K562 (cell line): ENCODE measurements around the gene RNU5D-1. TPM values are rescaled to one million over a fixed set of nuclear protein-coding genes. Genes with fewer than 3 reads are reported as not detected.

ENCODE experiments used
- BHLHE40 ChIP-seq: IDR thresholded peaks from 2 replicates; pipeline ENCODE4 v1.6.1; 2011; ENCODE audit warnings: low read length, improper control_type of control experiment
- CHAMP1 ChIP-seq: fragments of 450-650 bp; IDR thresholded peaks from 2 replicates; pipeline ENCODE4 v1.6.1; 2016; ENCODE audit warnings: mild to moderate bottlenecking
- EWSR1 ChIP-seq: fragments of 450-650 bp; IDR thresholded peaks from 2 replicates; pipeline ENCODE4 v1.6.1; 2018; ENCODE audit warnings: borderline replicate concordance, mild to moderate bottlenecking, low read depth, moderate library complexity; ENCODE audit not compliant: partially characterized antibody
- FOXJ3 ChIP-seq: sonication (generic); formaldehyde crosslinking; IDR thresholded peaks from 2 replicates; pipeline ENCODE4 v1.4.0; 2020; ENCODE audit warnings: mild to moderate bottlenecking, missing genetic modification reagents
- ID3 ChIP-seq, 2 experiments: fragments of 250-450 bp in 1 of 2; fragments of 450-650 bp in 1 of 2; sonication (Bioruptor Pico) in 1 of 2; IDR thresholded peaks; 2 replicates each; pipeline versions ENCODE4 v1.6.1 to v1.8.0; 2016 to 2021; ENCODE audit warnings: mild to moderate bottlenecking in 2 of 2, moderate library complexity in 2 of 2, missing compliant biosample characterization in 1 of 2, missing genetic modification characterization in 1 of 2
- MAX ChIP-seq: sonication (generic); formaldehyde crosslinking; IDR thresholded peaks from 2 replicates; pipeline ENCODE4 v1.9.0; 2022; ENCODE audit warnings: mild to moderate bottlenecking, missing genetic modification reagents
- MLLT1 ChIP-seq, 2 experiments: fragments of 450-650 bp; IDR thresholded peaks; 2 replicates each; pipeline ENCODE4 v1.6.1; 2016
- RBM25 ChIP-seq: fragments of 200-400 bp; formaldehyde crosslinking; IDR thresholded peaks from 2 replicates; pipeline ENCODE4 v1.6.1; 2018; ENCODE audit warnings: low read length, low read depth, moderate library complexity; ENCODE audit not compliant: severe bottlenecking
- RBM39 ChIP-seq: fragments of 200-400 bp; formaldehyde crosslinking; optimal IDR thresholded peaks from 2 replicates; pipeline ENCODE3; 2018; ENCODE audit warnings: low read depth, low read length
- RERE ChIP-seq: sonication (generic); formaldehyde crosslinking; IDR thresholded peaks from 2 replicates; pipeline ENCODE4 v1.8.0; 2023; ENCODE audit warnings: missing genetic modification reagents, mild to moderate bottlenecking, borderline replicate concordance
- SNIP1 ChIP-seq: fragments of 450-650 bp; IDR thresholded peaks from 2 replicates; pipeline ENCODE4 v1.7.1; 2017; ENCODE audit warnings: low read depth, mild to moderate bottlenecking
- SP1 ChIP-seq: sonication (generic); formaldehyde crosslinking; IDR thresholded peaks from 2 replicates; pipeline ENCODE4 v1.8.1; 2022; ENCODE audit warnings: mild to moderate bottlenecking, missing genetic modification reagents
- ZNF584 ChIP-seq: fragments of 200-800 bp; sonication (Bioruptor generic); IDR thresholded peaks from 2 replicates; pipeline ENCODE4 v1.6.1; 2016; ENCODE audit warnings: low read depth, mild to moderate bottlenecking, missing genetic modification characterization, missing compliant biosample characterization
- ZNF778 ChIP-seq: fragments of 450-650 bp; formaldehyde crosslinking; IDR thresholded peaks from 2 replicates; pipeline ENCODE4 v1.4.0; 2020; ENCODE audit warnings: mild to moderate bottlenecking, moderate library complexity
- ZNF780A ChIP-seq: fragments of 250-450 bp; sonication (Bioruptor Pico); IDR thresholded peaks from 2 replicates; pipeline ENCODE4 v1.5.0; 2021; ENCODE audit warnings: mild to moderate bottlenecking
- ZSCAN32 ChIP-seq: fragments of 450-650 bp; formaldehyde crosslinking; IDR thresholded peaks from 2 replicates; pipeline ENCODE4 v1.4.0; 2020; ENCODE audit warnings: mild to moderate bottlenecking, moderate library complexity
- polyA plus RNA-seq, 8 experiments: library from polyadenylated mRNA; depleted of rRNA in 4 of 8; stranded (reverse) in 5 of 8; unstranded in 3 of 8; fragments of >200 nt; fragmentation: Nextera tagmentation in 2 of 8; fragmentation: Illumina TruSeq in 1 of 8; extraction: Ambion mirVana in 2 of 8; extraction: Trizol in 1 of 8; gene quantifications; 2 replicates each; pipeline versions ENCODE4 v1.2.1 to v1.2.3, GENCODE V29; 2011 to 2014; ENCODE audit warnings: inconsistent platforms in 1 of 8, missing spikeins in 1 of 8
- total RNA-seq, 7 experiments: library from RNA; depleted of rRNA in 6 of 7; stranded (reverse); fragments of >200 nt in 6 of 7; fragmentation: Illumina TruSeq in 2 of 7; extraction: Trizol in 2 of 7; gene quantifications; 2 replicates each; pipeline versions ENCODE4 v1.2.1 to v1.2.3, GENCODE V29; 2011 to 2021; ENCODE audit warnings: low replicate concordance in 1 of 7

The RNU5D-1 gene
- total and polyA plus RNA-seq, 9 of the 15 experiments (the other 6 are each of a cell fraction or from before 2014, with no cell fraction given): under 0.01 TPM; not detected in 8

GRCh38 chr1:44730741-44731512 is at the start of gene RNU5D-1 (continued):
- TF ChIP-seq RERE (CRISPR knock-in tag) (no peak), MAX (CRISPR knock-in tag) (peak; percentile 63; the same call in 1 of the 2 replicates), ID3 (CRISPR knock-in tag; IDR thresholded peaks at IDR 0.05) (no peak), ID3 (tag; IDR thresholded peaks at IDR 0.05) (peak; percentile 86), EWSR1 (peak; percentile 99), FOXJ3 (no peak), MLLT1 (IDR thresholded peaks at IDR 0.05) (peak; percentile 98 to 99), CHAMP1 (peak; percentile 87; the same call in 1 of the 2 replicates), RBM25 (no peak), RBM39 (peak; percentile 99), ZNF584 (peak; percentile 91), BHLHE40 (peak; percentile 4; the same call in 1 of the 2 replicates), SNIP1 (peak; percentile 55), ZSCAN32 (peak; percentile 97), ZNF780A (peak; percentile 96), ZNF778 (CRISPR knock-in tag) (peak; percentile 82; the same call in 1 of the 2 replicates), SP1 (peak; percentile 92)
